K562 (cell line): ENCODE measurements around the gene LINGO3. TPM values are rescaled to one million over a fixed set of nuclear protein-coding genes. Genes with fewer than 3 reads are reported as not detected.

Experiments
- ADNP ChIP-seq: fragments of 200-800 bp; sonication (Bioruptor generic); IDR thresholded peaks from 2 replicates; pipeline ENCODE4 v1.6.1; 2016; ENCODE audit warnings: missing genetic modification characterization, missing compliant biosample characterization
- FIP1L1 ChIP-seq: fragments of 200-400 bp; formaldehyde crosslinking; IDR thresholded peaks from 2 replicates; pipeline ENCODE4 v1.6.1; 2018; ENCODE audit warnings: mild to moderate bottlenecking, low read depth, low read length; ENCODE audit not compliant: poor library complexity, severe bottlenecking
- HDGF ChIP-seq: fragments of 450-650 bp; IDR thresholded peaks from 2 replicates; pipeline ENCODE4 v1.6.1; 2016
- JUNB ChIP-seq: fragments of 450-650 bp; formaldehyde crosslinking; conservative IDR thresholded peaks from 2 replicates; pipeline ENCODE4 v1.4.0; 2020; ENCODE audit warnings: mild to moderate bottlenecking
- PHTF2 ChIP-seq: fragments of 250-450 bp; sonication (Bioruptor Pico); IDR thresholded peaks from 2 replicates; pipeline ENCODE4 v1.5.0; 2021; ENCODE audit warnings: mild to moderate bottlenecking
- PRDM10 ChIP-seq: fragments of 450-650 bp; IDR thresholded peaks from 2 replicates; pipeline ENCODE4 v1.6.1; 2018; ENCODE audit not compliant: partially characterized antibody
- ZSCAN32 ChIP-seq: fragments of 450-650 bp; formaldehyde crosslinking; IDR thresholded peaks from 2 replicates; pipeline ENCODE4 v1.4.0; 2020; ENCODE audit warnings: mild to moderate bottlenecking, moderate library complexity
- polyA plus RNA-seq, 8 experiments: library from polyadenylated mRNA; depleted of rRNA in 4 of 8; stranded (reverse) in 5 of 8; unstranded in 3 of 8; fragments of >200 nt; fragmentation: Nextera tagmentation in 2 of 8; fragmentation: Illumina TruSeq in 1 of 8; extraction: Ambion mirVana in 2 of 8; extraction: Trizol in 1 of 8; gene quantifications; 2 replicates each; pipeline versions ENCODE4 v1.2.1 to v1.2.3, GENCODE V29; 2011 to 2014; ENCODE audit warnings: inconsistent platforms in 1 of 8, missing spikeins in 1 of 8
- total RNA-seq, 7 experiments: library from RNA; depleted of rRNA in 6 of 7; stranded (reverse); fragments of >200 nt in 6 of 7; fragmentation: Illumina TruSeq in 2 of 7; extraction: Trizol in 2 of 7; gene quantifications; 2 replicates each; pipeline versions ENCODE4 v1.2.1 to v1.2.3, GENCODE V29; 2011 to 2021; ENCODE audit warnings: low replicate concordance in 1 of 7
- TF ChIP-seq, protein P1 (sequence below): sonication (generic); formaldehyde crosslinking; IDR thresholded peaks from 2 replicates; pipeline ENCODE4 v1.8.0; 2022; ENCODE audit warnings: missing genetic modification reagents, mild to moderate bottlenecking, borderline replicate concordance
- TF ChIP-seq, protein P2 (sequence below), 2 experiments: fragments of 450-650 bp; formaldehyde crosslinking in 1 of 2; IDR thresholded peaks; 2 replicates each; pipeline versions ENCODE4 v1.4.0 to v1.6.1; 2014 to 2020; ENCODE audit warnings: mild to moderate bottlenecking in 2 of 2, borderline replicate concordance in 1 of 2, low read depth in 1 of 2
- TF ChIP-seq, protein P3 (sequence below): fragments of 450-650 bp; formaldehyde crosslinking; IDR thresholded peaks from 2 replicates; pipeline ENCODE4 v1.4.0; 2020; ENCODE audit warnings: mild to moderate bottlenecking, moderate library complexity

The LINGO3 gene
- total and polyA plus RNA-seq, 9 of the 15 experiments (the other 6 are each of a cell fraction or from before 2014, with no cell fraction given) = 0.03 to 0.05 (median 0.03) TPM; not detected in 6

GRCh38 chr19:2273356-2274184, 34.4 kb downstream of the LINGO3 start (continued):
- no peak for TF ChIP-seq PRDM10
- TF ChIP-seq ZSCAN32 (CRISPR knock-in tag) = no peak
- TF ChIP-seq ADNP (tag) = no peak
- TF ChIP-seq JUNB = no peak
- peak; percentile 76; the same call in 1 of the 2 replicates for TF ChIP-seq PHTF2
- TF ChIP-seq, protein P1, sequence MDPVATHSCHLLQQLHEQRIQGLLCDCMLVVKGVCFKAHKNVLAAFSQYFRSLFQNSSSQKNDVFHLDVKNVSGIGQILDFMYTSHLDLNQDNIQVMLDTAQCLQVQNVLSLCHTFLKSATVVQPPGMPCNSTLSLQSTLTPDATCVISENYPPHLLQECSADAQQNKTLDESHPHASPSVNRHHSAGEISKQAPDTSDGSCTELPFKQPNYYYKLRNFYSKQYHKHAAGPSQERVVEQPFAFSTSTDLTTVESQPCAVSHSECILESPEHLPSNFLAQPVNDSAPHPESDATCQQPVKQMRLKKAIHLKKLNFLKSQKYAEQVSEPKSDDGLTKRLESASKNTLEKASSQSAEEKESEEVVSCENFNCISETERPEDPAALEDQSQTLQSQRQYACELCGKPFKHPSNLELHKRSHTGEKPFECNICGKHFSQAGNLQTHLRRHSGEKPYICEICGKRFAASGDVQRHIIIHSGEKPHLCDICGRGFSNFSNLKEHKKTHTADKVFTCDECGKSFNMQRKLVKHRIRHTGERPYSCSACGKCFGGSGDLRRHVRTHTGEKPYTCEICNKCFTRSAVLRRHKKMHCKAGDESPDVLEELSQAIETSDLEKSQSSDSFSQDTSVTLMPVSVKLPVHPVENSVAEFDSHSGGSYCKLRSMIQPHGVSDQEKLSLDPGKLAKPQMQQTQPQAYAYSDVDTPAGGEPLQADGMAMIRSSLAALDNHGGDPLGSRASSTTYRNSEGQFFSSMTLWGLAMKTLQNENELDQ (CRISPR knock-in tag) = no peak
- TF ChIP-seq, protein P2, sequence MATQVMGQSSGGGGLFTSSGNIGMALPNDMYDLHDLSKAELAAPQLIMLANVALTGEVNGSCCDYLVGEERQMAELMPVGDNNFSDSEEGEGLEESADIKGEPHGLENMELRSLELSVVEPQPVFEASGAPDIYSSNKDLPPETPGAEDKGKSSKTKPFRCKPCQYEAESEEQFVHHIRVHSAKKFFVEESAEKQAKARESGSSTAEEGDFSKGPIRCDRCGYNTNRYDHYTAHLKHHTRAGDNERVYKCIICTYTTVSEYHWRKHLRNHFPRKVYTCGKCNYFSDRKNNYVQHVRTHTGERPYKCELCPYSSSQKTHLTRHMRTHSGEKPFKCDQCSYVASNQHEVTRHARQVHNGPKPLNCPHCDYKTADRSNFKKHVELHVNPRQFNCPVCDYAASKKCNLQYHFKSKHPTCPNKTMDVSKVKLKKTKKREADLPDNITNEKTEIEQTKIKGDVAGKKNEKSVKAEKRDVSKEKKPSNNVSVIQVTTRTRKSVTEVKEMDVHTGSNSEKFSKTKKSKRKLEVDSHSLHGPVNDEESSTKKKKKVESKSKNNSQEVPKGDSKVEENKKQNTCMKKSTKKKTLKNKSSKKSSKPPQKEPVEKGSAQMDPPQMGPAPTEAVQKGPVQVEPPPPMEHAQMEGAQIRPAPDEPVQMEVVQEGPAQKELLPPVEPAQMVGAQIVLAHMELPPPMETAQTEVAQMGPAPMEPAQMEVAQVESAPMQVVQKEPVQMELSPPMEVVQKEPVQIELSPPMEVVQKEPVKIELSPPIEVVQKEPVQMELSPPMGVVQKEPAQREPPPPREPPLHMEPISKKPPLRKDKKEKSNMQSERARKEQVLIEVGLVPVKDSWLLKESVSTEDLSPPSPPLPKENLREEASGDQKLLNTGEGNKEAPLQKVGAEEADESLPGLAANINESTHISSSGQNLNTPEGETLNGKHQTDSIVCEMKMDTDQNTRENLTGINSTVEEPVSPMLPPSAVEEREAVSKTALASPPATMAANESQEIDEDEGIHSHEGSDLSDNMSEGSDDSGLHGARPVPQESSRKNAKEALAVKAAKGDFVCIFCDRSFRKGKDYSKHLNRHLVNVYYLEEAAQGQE (IDR thresholded peaks at IDR 0.05; ENCODE audit: borderline replicate concordance) = peak; percentile 78
- TF ChIP-seq, protein P2 (CRISPR knock-in tag; IDR thresholded peaks at IDR 0.05; ENCODE audit: low read depth) = no peak; the same call in 1 of the 2 replicates
- no peak for TF ChIP-seq HDGF
- TF ChIP-seq FIP1L1 = peak; percentile 82
- TF ChIP-seq, protein P3, sequence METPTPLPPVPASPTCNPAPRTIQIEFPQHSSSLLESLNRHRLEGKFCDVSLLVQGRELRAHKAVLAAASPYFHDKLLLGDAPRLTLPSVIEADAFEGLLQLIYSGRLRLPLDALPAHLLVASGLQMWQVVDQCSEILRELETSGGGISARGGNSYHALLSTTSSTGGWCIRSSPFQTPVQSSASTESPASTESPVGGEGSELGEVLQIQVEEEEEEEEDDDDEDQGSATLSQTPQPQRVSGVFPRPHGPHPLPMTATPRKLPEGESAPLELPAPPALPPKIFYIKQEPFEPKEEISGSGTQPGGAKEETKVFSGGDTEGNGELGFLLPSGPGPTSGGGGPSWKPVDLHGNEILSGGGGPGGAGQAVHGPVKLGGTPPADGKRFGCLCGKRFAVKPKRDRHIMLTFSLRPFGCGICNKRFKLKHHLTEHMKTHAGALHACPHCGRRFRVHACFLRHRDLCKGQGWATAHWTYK (CRISPR knock-in tag) = peak; percentile 92
